SU-DHL-6 (cell line): Measurements from ENCODE around the gene ADPRS.

Source experiments
- CTCF ChIP-seq: fragments of 200-600 bp; sonication (generic); IDR thresholded peaks from one replicate; pipeline ENCODE4 v1.5.1; 2017; ENCODE audit warnings: antibody characterized with exemption, mild to moderate bottlenecking, low read length, moderate library complexity; ENCODE audit not compliant: insufficient read depth, poor library complexity, severe bottlenecking
- EZH2phosphoT487 ChIP-seq: fragments of 200-600 bp; sonication (generic), shearing (Covaris generic); conservative IDR thresholded peaks from 2 replicates; pipeline ENCODE4 v1.6.1; 2018; ENCODE audit warnings: mild to moderate bottlenecking, antibody characterized with exemption, low read length, moderate library complexity, mixed read lengths

- TF ChIP-seq CTCF (no peak), EZH2phosphoT487 (no peak)
These were observed 43.3 kb downstream of the ADPRS start for GRCh38 chr1:36132029-36132428.
